ENCODE data around the gene MPZL3. TPM values are rescaled to one million over a fixed set of nuclear protein-coding genes. Genes with fewer than 3 reads are reported as not detected.

The MPZL3 gene
- polyA plus RNA-seq, 2 of the 4 experiments (the other 2 are of a cell fraction), result 0.34 to 1.0 TPM

DNA sequence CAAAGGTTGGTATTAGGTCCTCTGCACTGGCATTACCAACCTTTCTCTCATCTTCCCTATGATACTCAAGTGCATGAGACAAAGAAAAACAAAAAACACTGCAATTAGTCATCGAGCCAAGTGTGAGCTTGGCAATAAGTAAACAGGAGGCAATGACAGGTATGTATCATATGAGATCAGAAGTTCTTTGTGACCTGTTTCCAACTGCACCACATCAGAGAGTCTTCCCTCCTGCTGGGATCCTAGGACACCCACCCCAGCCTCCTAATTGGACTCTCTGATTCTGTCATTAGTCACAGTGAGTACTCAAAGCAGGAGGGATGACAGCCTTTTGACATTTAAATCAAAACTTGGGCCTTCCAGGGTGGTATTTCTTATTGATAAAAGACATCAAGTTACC lies 19.5 kb downstream of the MPZL3 start (continued):
- TF ChIP-seq ZC3H11A (IDR thresholded peaks at IDR 0.05) (no peak), PHF8 (IDR thresholded peaks at IDR 0.05; ENCODE audit: borderline replicate concordance, low read depth) (no peak), TFCP2L1 (CRISPR knock-in tag; IDR thresholded peaks at IDR 0.05) (no peak), SMC3 (IDR thresholded peaks at IDR 0.05) (no peak), CBX8 (IDR thresholded peaks at IDR 0.05) (no peak), ZSCAN20 (CRISPR knock-in tag; IDR thresholded peaks at IDR 0.05) (no peak)

DNA sequence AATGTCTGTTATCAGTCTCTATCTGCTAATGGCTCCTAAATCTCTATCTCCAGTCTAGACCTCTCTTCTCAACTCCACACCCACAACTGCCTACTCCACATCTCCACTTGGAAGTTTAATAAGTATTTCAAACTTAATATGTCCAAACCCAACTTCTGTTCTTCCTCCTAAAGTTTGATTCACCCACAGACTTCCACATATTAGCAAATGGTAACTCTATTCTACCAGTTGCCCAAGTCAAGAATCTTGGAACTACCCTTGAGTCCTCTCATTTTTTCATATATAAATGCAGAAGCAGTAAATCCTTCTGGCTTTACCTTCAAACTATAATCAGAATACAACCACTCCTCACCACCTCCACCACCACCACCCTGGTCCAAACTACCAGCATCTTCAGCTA lies 20.7 kb downstream of the MPZL3 start:
- Histone ChIP-seq H3K9me3 (no peaks in the 10 kb centered on the region), H3K4me1 (no peaks in the 10 kb centered on the region), H3K4me3 (no peak overlapping the region), H3K27ac (no peak overlapping the region), H3K4me2 (no peak overlapping the region)
- ChIA-PET POLR2A (no interaction called here), CTCF (no interaction called here)
- TF ChIP-seq, protein P1, sequence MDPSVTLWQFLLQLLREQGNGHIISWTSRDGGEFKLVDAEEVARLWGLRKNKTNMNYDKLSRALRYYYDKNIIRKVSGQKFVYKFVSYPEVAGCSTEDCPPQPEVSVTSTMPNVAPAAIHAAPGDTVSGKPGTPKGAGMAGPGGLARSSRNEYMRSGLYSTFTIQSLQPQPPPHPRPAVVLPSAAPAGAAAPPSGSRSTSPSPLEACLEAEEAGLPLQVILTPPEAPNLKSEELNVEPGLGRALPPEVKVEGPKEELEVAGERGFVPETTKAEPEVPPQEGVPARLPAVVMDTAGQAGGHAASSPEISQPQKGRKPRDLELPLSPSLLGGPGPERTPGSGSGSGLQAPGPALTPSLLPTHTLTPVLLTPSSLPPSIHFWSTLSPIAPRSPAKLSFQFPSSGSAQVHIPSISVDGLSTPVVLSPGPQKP (IDR thresholded peaks at IDR 0.05; ENCODE audit: low read depth, low read length), result no peak
- TF ChIP-seq HDAC2 (IDR thresholded peaks at IDR 0.05) (no peak), NFE2L2 (conservative IDR thresholded peaks at IDR 0.05; ENCODE audit: low read length) (no peak), JUN (IDR thresholded peaks at IDR 0.05) (no peak), EHF (CRISPR knock-in tag; IDR thresholded peaks at IDR 0.05) (no peak), KDM5A (IDR thresholded peaks at IDR 0.05) (no peak), MAFK (IDR thresholded peaks at IDR 0.05; ENCODE audit: partially characterized antibody) (no peak), HOXB5 (CRISPR knock-in tag; IDR thresholded peaks at IDR 0.05) (no peak), PHF8 (IDR thresholded peaks at IDR 0.05; ENCODE audit: borderline replicate concordance, low read depth) (no peak), RARB (CRISPR knock-in tag; IDR thresholded peaks at IDR 0.05) (no peak), HOXB13 (CRISPR knock-in tag; IDR thresholded peaks at IDR 0.05; ENCODE audit: low read depth) (no peak), MYC (IDR thresholded peaks at IDR 0.05; ENCODE audit: borderline replicate concordance, low read length) (no peak), EP300 (IDR thresholded peaks at IDR 0.05) (no peak), ZNF302 (CRISPR knock-in tag; IDR thresholded peaks at IDR 0.05) (no peak), POLR2AphosphoS2 (conservative IDR thresholded peaks at IDR 0.05; ENCODE audit: low read length) (no peak)
- TF ChIP-seq, protein P2, sequence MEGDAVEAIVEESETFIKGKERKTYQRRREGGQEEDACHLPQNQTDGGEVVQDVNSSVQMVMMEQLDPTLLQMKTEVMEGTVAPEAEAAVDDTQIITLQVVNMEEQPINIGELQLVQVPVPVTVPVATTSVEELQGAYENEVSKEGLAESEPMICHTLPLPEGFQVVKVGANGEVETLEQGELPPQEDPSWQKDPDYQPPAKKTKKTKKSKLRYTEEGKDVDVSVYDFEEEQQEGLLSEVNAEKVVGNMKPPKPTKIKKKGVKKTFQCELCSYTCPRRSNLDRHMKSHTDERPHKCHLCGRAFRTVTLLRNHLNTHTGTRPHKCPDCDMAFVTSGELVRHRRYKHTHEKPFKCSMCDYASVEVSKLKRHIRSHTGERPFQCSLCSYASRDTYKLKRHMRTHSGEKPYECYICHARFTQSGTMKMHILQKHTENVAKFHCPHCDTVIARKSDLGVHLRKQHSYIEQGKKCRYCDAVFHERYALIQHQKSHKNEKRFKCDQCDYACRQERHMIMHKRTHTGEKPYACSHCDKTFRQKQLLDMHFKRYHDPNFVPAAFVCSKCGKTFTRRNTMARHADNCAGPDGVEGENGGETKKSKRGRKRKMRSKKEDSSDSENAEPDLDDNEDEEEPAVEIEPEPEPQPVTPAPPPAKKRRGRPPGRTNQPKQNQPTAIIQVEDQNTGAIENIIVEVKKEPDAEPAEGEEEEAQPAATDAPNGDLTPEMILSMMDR (IDR thresholded peaks at IDR 0.05), result no peak
- TF ChIP-seq, protein P3, sequence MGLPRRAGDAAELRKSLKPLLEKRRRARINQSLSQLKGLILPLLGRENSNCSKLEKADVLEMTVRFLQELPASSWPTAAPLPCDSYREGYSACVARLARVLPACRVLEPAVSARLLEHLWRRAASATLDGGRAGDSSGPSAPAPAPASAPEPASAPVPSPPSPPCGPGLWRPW (IDR thresholded peaks at IDR 0.05), result no peak
- TF ChIP-seq, protein P4, sequence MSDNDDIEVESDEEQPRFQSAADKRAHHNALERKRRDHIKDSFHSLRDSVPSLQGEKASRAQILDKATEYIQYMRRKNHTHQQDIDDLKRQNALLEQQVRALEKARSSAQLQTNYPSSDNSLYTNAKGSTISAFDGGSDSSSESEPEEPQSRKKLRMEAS (IDR thresholded peaks at IDR 0.05), result no peak
- ATAC-seq, result no peak
- no peak for DNase-seq (ENCODE audit: low read depth in 1 of 2, low spot score in 1 of 2)
- no peak for FAIRE-seq

DNA sequence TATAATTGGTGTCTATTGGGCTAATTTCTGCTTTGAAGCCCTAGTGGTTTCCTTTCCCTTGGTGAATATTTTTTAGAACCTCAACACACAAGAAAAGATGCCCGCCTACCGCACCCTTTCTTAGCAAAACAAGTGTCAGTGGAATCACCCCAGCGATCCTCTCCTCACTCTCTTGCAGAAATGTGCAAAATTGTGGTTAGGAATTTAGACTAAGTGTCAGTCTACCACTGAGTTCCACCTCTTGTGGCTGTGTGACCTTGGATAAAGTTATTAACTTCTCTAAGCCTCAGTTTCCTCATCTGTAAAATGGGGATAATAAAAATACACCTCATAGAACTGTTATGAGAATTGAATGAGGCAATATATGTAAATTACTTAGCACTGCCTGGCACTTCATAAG lies 22.1 kb downstream of the MPZL3 start:
- no peak for ATAC-seq
- no peak for TF ChIP-seq SREBF2 (IDR thresholded peaks at IDR 0.05)
- no peak for TF ChIP-seq CHD2 (IDR thresholded peaks at IDR 0.05; ENCODE audit: low read length, partially characterized antibody)
- TF ChIP-seq NPAS2 (CRISPR knock-in tag; IDR thresholded peaks at IDR 0.05; ENCODE audit: borderline replicate concordance), result no peak
- WGBS (ENCODE audit: missing lambda C conversion rate), result 72% methylated on average over 3 of the region's 3 CpGs
- H3K9me3 ChIP-seq, result no peaks in the 10 kb centered on the region
- ChIA-PET CTCF (no interaction called here), POLR2A (no interaction called here)
- H3K4me2 ChIP-seq, result no peak overlapping the region
- FAIRE-seq, result no peak
- no peaks in the 10 kb centered on the region for H3K4me1 ChIP-seq
- no peak overlapping the region for H3K4me3 ChIP-seq
- H3K27ac ChIP-seq, result no peak overlapping the region
- DNase-seq (ENCODE audit: low read depth in 1 of 2, low spot score in 1 of 2), result no peak

Data from A549 (cell line).